Heart left ventricle (tissue), 16 donors: Measurements from ENCODE around the gene APIP. TPM values are rescaled to one million over a fixed set of nuclear protein-coding genes. Genes with fewer than 3 reads are reported as not detected.
"Not testable (repeated sequence)": the region's sequence is repeated elsewhere in the genome, so short reads cannot be mapped to it uniquely, and the experiment has no call there.

Source experiments
- ATAC-seq, 4 donors: fragments of 200-7000 bp; cut with Tn5 transposase; one replicate each; pipeline ENCODE4 v1.9.1; 2020 to 2022; ENCODE audit warnings: moderate library complexity in 4 of 4, mild to moderate bottlenecking in 3 of 4, moderate number of reproducible peaks in 1 of 4
- DNase-seq, 5 donors: peaks; one replicate each; pipeline ENCODE4 v3.0.0-alpha.2; 2020
- H3K27ac ChIP-seq, 12 donors: fragments of 200-600 bp; sonication (generic) in 4 of 12; one replicate each; pipeline versions ENCODE4 v1.5.0 to v1.8.0; 2016 to 2022; ENCODE audit warnings: mild to moderate bottlenecking in 2 of 12
- H3K27me3 ChIP-seq, 9 donors: fragments of 200-600 bp; sonication (generic) in 2 of 9; one replicate each; pipeline versions ENCODE4 v1.5.1 to v1.8.0; 2016 to 2022; ENCODE audit warnings: mild to moderate bottlenecking in 3 of 9
- H3K36me3 ChIP-seq, 9 donors: fragments of 200-600 bp; sonication (generic) in 2 of 9; one replicate each; pipeline versions ENCODE4 v1.5.0 to v1.8.0; 2018 to 2022; ENCODE audit warnings: mild to moderate bottlenecking in 2 of 9
- H3K4me1 ChIP-seq, 12 donors: fragments of 200-600 bp; sonication (generic) in 4 of 12; one replicate each; pipeline versions ENCODE4 v1.5.0 to v1.8.0; 2016 to 2022; ENCODE audit warnings: mild to moderate bottlenecking in 3 of 12
- H3K4me3 ChIP-seq, 12 donors: fragments of 200-600 bp; sonication (generic) in 4 of 12; one replicate each; pipeline versions ENCODE4 v1.5.0 to v1.8.0; 2017 to 2022; ENCODE audit warnings: mild to moderate bottlenecking in 9 of 12, moderate library complexity in 4 of 12
- H3K9me3 ChIP-seq, 12 donors: fragments of 200-600 bp; sonication (generic) in 4 of 12; one replicate each; pipeline versions ENCODE4 v1.5.0 to v1.8.0; 2016 to 2022; ENCODE audit warnings: mild to moderate bottlenecking in 1 of 12
- CTCF ChIP-seq, 12 donors: fragments of 200-600 bp; sonication (generic) in 4 of 12; IDR thresholded peaks; one replicate each; pipeline versions ENCODE4 v1.5.0 to v1.8.0; 2018 to 2022; ENCODE audit warnings: antibody characterized with exemption in 12 of 12, mild to moderate bottlenecking in 5 of 12
- POLR2A ChIP-seq, 2 donors: fragments of 450-650 bp; IDR thresholded peaks; one replicate each; pipeline ENCODE4 v1.6.1; 2017; ENCODE audit warnings: antibody characterized with exemption in 2 of 2, mild to moderate bottlenecking in 2 of 2, moderate library complexity in 2 of 2
- WGBS, 4 donors: extraction: QIAGEN DNeasy Blood & Tissue Kit in 2 of 4; methylation state at CpG; one replicate each; pipeline versions ENCODE4 v1.1.5 to v1.1.7; 2013 to 2018; 5-methylcytosine and 5-hydroxymethylcytosine counted together
- intact Hi-C, 10 donors: fragments of 100-400 bp; cut with DNase I; formaldehyde crosslinking; loops; one replicate each; pipeline versions ENCODE4 v1.11.1 to v1.14.2; 2022
- polyA plus RNA-seq, 2 donors: library from polyadenylated mRNA; stranded (reverse); fragments of 200-250 nt; gene quantifications; one replicate each; pipeline ENCODE4 v1.2.3, GENCODE V29; 2013
- total RNA-seq, 9 donors: library from RNA; depleted of rRNA in 2 of 9; stranded (reverse); fragments of >200 nt in 2 of 9; fragmentation: NEBNext Ultra II Directional in 3 of 9; extraction: Animal tissue kit (Norgen Biotek cat#: 25700) in 3 of 9; gene quantifications; one replicate each; pipeline versions ENCODE4 v1.1.0 to v1.2.4, GENCODE V29; 2016 to 2023
- donor health status: ischemic (EF 13 %, LVEDD 7.1; RV severe dilation, severe dysfunction).
- donor health status: healthy with polysubstance abuse.
- donor health status: DM: no; HTN: yes; CAD: no.
- donor health status: DM: no; HTN: no; CAD: no.
- donor health status: ischemic (EF 25% LVEDD 6.9; RV normal size, moderate dysfunction).
- donor health status: ischemic (EF 25% LVEDD 5.7; RV mildly dilated, moderate dysfunction).
- donor health status: healthy.
- donor health status: DM: yes; HTN: yes; CAD: no.
- donor health status: ischemic (EF 35%, LVEDD 5.7; RV mildly dilated, moderate dysfunction).
- donor health status: nonischemic (EF 11% LVEDD 7.7; RV severe dilation, severe dysfunction).
- donor health status: DM: yes; HTN: yes; CAD: no.
- donor health status: PGD.
- donor health status: ischemic (EF 29% LVEDD 5.4; RV normal size, mild dysfunction).
- donor health status: nonischemic (EF 23%, LVEDD 6.1; RV moderate dilation, normal function).

Gene APIP
- total and polyA plus RNA-seq, 11 donors: 15.8 to 35.3 (median 25.7) TPM

- Histone ChIP-seq H3K27me3 (no peaks in the 10 kb centered on the region), H3K36me3 (no peaks in the 10 kb centered on the region), H3K9me3 (peaks cover 0 to 44% (median 20%) of the 10 kb centered on the region in 12 donors), H3K27ac (no peak overlapping the region), H3K4me1 (no peaks in the 10 kb centered on the region), H3K4me3 (no peak overlapping the region)
- 91 to 97% (median 93%) methylated on average over 3 of the region's 3 CpGs for WGBS, 4 donors
- DNase-seq: no peak
- ATAC-seq: no peak
- TF ChIP-seq CTCF (IDR thresholded peaks at IDR 0.05) (no peak), POLR2A (IDR thresholded peaks at IDR 0.05) (no peak)
- intact Hi-C loops: loop anchor here in 2 of 10 donors (5.0 to 10.0 kb wide), 2 partner anchors 383 to 385 kb away; partner anchors contain the start of gene ELF5 (in 2 of the 2)
These were observed 18.9 kb downstream of the APIP start for GRCh38 chr11:34897171-34897870.

GRCh38 chr11:34896191-34896590, 20.0 kb downstream of the APIP start:
- H3K9me3 ChIP-seq: peaks cover 0 to 38% (median 20%) of the 10 kb centered on the region in 12 donors
- 91 to 99% (median 96%) methylated on average over 3 of the region's 3 CpGs for WGBS, 4 donors
- not testable (repeated sequence) for H3K4me3 ChIP-seq, H3K27me3 ChIP-seq, H3K36me3 ChIP-seq, ATAC-seq, H3K27ac ChIP-seq, DNase-seq, H3K4me1 ChIP-seq
- intact Hi-C loops: loop anchor here in 2 of 10 donors (5.0 to 10.0 kb wide), 2 partner anchors 381 to 384 kb away; partner anchors contain the start of gene ELF5 (in 2 of the 2)

GRCh38 chr11:34893416-34893815, 22.8 kb downstream of the APIP start:
- WGBS, 4 donors: 96 to 100% (median 98%) methylated on average over 1 of the region's 1 CpG
- no peak for ATAC-seq
- peaks cover 0 to 11% (median 0%) of the 10 kb centered on the region in 12 donors for H3K9me3 ChIP-seq
- TF ChIP-seq POLR2A (IDR thresholded peaks at IDR 0.05) (no peak), CTCF (IDR thresholded peaks at IDR 0.05) (no peak)
- no peaks in the 10 kb centered on the region for H3K27me3 ChIP-seq
- no peak overlapping the region for H3K4me3 ChIP-seq
- no peak for DNase-seq
- H3K27ac ChIP-seq: no peak overlapping the region
- intact Hi-C loops: loop anchor here in 3 of 10 donors (2.0 to 10.0 kb wide), 3 partner anchors 313 to 381 kb away; partner anchors contain the start of gene ELF5 (in 3 of the 3)
- H3K36me3 ChIP-seq: peaks cover 0 to 9% (median 2%) of the 10 kb centered on the region in 9 donors
- H3K4me1 ChIP-seq: no peaks in the 10 kb centered on the region

- ATAC-seq: no peak
- H3K4me1 ChIP-seq: no peaks in the 10 kb centered on the region
- H3K9me3 ChIP-seq: peaks cover 0 to 5% (median 0%) of the 10 kb centered on the region in 12 donors
- H3K27ac ChIP-seq: no peak overlapping the region
- peaks cover 0 to 26% (median 19%) of the 10 kb centered on the region in 9 donors for H3K36me3 ChIP-seq
- no peak for TF ChIP-seq CTCF (IDR thresholded peaks at IDR 0.05)
- TF ChIP-seq POLR2A (IDR thresholded peaks at IDR 0.05): no peak
- H3K4me3 ChIP-seq: no peak overlapping the region
- H3K27me3 ChIP-seq: no peaks in the 10 kb centered on the region
- intact Hi-C loops: loop anchor here in 9 of 10 donors (2.0 to 10.0 kb wide), 5 partner anchors 305 to 379 kb away; partner anchors contain the start of gene ELF5 (in 3 of the 9)
- WGBS, 4 donors: 70 to 88% (median 78%) methylated on average over 3 of the region's 3 CpGs
- no peak for DNase-seq
These were observed 24.6 kb downstream of the APIP start for GRCh38 chr11:34891611-34892010.
